HG03139 (cell line): Measurements from ENCODE around the gene STARD5.

Experiments
- ATAC-seq: cut with Tn5 transposase; IDR thresholded peaks from one replicate; pipeline ENCODE4 v1.9.1; 2021; ENCODE audit not compliant: unreplicated experiment

STARD5 gene

DNA sequence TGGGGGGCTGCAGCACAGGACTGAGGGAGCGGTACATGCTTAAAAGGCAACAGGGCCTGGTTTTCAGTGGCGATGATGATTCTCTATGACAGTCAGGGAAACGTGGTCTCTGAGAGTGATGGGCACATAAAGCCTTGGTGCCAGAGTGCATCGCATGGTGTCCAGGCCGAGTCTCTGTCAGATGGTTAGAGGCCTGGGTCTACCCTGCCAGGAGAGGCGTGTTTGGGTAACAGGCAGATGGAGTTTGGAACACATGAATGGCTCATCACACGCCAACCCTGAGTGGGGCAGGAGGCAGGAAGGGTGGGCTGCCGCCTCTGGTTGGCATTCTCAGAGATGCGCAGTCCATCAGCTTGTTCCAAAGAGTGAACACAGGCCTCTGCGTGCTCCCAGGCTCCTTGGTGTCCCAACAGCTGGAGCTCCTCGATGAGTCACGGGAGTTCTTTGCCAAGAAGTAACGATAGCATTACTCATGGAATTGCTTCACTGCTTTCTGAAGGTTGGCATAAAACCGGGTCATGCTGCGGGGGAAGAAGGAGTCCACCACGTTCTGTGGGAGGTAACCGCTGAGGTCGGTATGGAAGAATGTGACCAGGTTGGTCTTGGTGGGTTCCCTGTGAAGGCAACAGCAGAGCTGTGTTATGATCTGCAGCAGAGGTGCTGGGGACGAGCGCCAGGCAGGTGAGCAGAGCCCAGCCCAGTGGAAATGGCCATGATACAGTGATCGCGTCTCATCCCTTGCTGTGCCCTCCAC lies 11.0 kb downstream of the STARD5 start:
- ATAC-seq = no peak

DNA sequence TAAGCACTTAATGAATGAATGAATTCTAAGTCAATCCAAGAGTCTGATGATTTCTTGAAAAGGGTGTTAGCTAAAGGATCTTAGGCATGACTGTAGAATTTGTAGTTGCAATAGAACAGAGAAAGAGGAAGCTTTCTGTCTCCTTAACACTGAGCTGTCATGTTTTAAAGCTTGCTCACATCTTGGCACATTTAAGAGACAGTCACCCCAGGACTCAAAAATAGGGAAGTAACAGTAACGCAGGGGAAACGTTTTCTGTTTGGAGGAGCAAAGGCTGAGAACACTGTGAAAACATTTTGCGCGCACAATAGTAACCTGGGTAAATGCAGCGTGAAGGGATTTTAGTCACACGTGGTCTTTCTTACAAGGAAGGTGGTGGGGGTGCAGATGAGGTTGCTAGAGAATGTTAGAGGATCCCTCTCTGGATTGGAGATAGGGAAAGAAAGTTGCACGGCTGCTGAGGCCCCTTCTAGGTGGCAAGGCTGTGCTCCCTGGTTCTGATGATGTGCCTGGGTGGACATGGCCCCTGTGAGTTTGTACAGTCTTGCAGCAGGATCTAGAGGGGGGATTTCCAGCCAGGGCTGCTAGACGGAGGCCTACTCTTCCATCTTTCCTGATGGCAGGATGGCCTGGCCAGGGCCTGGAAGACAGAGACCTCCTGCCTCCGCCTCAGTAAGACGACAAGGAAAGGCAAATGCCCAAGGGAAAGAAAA lies 12.0 kb downstream of the STARD5 start:
- no peak for ATAC-seq

GRCh38 chr15:81310480-81310879 lies 13.5 kb downstream of the STARD5 start:
- no peak for ATAC-seq

- no peak for ATAC-seq
Measured at GRCh38 chr15:81309647-81310450, 14.1 kb downstream of the STARD5 start.

GRCh38 chr15:81308260-81308659 lies 15.7 kb downstream of the STARD5 start:
- ATAC-seq = no peak

DNA sequence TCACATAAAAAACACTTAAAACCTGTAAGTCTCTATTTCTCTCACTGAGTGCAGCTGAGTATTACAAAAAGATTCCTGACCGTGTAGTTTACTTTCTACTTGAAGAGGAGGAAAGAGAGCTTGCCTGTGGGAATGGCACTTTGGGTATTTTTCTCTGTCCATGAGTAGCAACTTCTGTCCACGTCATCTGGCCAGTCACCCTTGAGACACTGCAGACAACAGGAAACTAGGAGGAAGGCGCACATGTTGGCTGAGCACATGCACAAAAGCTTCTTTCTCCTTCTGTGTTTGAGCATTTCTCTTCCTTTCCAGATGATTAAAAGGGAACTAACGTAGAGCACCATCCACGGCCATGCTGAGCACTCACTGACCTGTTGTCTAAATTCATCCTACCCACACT lies 19.7 kb downstream of the STARD5 start:
- no peak for ATAC-seq

- ATAC-seq = no peak
Measured at GRCh38 chr15:81303244-81304225, 20.4 kb downstream of the STARD5 start.

DNA sequence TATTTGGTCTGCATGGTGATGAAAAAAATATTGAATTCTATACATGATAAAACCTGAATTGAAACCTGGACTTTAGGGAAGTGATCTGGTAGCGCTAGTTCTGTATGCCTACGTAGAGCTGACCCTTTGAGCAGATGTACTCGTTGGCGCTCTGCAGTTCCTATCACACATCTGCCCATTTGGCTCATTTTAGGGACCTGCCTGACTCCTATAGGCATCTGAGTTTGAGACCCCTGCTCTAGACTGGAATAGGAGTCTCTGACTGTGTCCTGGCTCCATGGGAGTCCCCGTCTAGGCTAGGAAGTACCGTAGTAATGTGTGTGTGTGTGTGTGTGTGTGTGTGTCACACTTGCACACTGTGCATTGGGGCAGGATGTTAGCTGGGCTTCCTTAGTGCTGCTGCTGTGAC lies 21.2 kb downstream of the STARD5 start:
- ATAC-seq = peak; percentile 14

GRCh38 chr15:81301815-81302399 lies 22.0 kb downstream of the STARD5 start:
- peak; percentile 69 for ATAC-seq

- ATAC-seq = no peak
Measured at GRCh38 chr15:81301385-81301784, 22.6 kb downstream of the STARD5 start.

GRCh38 chr15:81299630-81300273 lies 24.2 kb downstream of the STARD5 start:
- no peak for ATAC-seq

DNA sequence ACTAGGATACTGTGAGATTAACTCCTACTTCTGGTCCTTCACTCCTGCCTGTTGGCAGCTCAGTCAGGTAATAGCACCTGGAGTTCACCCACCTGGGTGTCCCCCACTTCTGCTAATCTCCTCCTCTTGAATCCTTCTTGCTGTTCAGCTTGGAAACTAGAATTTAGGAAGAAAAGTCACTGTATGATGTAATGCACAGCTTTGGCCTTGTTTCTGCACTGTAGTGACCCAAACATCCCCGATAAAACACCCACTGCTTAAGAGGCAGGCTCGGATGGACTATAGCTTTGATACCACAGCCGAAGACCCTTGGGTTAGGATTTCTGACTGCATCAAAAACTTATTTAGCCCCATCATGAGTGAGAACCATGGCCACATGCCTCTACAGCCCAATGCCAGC lies 24.8 kb downstream of the STARD5 start:
- ATAC-seq = no peak

- no peak for ATAC-seq
Measured at GRCh38 chr15:81298611-81299010, 25.3 kb downstream of the STARD5 start.

DNA sequence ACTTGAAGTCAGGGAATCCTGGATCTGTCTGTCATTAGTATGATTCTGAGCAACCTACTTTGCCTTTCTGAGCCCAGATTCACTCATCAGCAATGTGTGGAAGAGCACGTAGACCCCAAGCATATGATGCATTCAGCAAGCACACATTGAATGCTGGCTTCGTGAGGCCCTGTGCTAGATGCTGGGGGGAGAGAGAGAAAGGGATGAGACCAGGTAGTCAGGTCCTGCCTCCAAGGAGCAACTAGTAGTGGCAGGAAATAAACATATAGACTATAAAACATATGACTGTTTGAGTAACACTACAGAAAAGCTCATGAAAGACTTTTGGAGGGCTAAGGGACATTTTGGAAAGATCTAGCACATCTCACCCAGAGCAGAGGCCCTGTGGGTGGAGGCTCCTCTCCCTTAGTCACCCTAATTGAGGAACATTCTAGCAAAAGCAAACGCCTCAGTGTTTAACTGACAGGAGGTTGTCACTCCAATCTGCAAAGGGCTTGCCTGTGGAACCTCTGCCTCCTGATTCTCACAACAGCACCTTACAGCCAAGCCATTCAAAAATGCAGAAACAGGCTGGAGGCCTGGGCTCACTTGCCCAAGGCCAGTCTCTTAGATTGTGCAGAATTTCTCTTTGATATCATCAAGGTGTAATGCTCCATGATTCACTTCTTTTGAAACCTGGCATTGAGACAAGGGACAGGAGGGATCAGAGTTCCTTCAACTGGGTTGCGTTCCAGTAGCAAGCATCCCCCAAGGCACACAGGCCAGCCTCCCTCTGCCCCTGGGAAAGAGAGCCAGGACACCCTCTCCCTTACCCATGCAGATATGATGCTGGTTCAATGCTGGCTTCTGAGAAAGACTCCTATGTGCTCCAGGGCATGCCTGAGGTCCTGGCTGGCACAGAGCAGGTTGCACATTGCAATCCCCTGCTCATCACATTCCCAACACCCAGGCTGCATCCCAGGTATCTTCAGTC lies 26.1 kb downstream of the STARD5 start:
- no peak for ATAC-seq

- no peak for ATAC-seq
Measured at GRCh38 chr15:81297147-81297572, 26.8 kb downstream of the STARD5 start.

DNA sequence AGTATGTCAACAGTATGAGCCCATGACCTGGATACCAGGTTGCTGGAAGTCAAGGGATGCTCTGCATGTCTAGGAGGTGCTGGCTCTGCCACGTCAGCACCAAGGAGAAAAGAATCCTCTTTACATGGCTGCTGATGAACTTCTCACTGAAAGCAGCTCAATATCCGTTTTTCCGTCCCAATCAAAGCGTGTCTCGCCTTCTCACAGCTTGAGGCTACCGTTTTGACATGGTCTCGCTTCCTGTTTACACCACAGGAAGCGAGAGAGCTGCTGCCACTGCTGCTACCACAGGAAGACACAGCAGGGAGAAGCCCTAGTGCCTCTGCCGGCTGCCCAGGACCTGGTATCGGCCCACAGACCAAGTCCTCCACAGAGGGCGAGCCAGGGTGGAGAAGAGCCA lies 27.3 kb downstream of the STARD5 start:
- peak; percentile 43 for ATAC-seq

DNA sequence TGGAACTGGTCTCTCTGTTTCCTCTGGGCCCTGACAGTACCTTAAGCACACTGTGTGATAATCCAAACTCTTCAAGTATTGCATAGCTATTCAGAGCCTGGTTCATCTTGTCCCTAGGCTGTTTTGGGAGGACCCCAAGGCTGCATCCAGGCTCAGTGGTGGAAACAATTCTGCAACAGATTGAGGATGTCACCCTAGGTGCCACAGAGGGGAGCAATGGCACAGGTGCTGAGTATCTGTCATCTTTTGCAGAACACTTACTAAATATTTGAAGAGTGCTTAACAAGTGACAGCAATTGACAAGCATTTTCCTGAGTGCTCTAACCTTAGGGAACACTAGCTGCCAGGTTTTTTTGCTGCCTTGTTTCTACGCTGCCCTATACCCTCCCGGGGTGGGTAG lies 27.8 kb downstream of the STARD5 start:
- no peak for ATAC-seq

DNA sequence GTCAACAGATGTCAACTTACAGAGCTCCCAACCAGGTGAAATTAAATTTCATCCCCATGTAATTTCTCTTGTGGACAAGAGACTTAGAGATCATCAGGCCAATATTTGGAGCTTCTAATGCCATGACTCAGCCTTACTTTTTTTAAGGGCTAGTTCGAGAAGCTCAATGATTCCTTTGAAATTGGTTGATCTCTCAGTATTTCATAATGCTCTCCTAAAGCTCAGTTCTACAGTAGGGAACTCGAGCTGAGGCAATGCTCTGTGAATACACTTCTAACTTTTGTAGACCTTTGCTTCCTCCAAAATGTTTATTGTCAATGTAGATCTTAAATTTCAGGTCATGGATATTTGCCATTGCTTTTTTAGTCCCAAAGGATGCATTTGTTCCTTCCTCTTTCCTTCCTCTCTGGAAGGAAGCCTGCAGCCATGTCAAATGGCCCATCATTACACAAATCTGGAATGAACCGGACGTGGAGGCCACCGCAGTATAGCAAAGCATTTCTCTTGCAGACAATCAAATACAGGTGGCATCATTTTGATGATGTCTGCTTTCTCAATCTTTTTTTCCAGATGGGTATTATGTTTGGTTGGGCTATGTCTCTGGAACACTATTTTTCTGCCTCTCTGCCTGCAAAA lies 28.3 kb downstream of the STARD5 start:
- no peak for ATAC-seq
